A673 (cell line): ENCODE measurements around the gene C13orf46. TPM values are rescaled to one million over a fixed set of nuclear protein-coding genes. Genes with fewer than 3 reads are reported as not detected.

Experiments
- BruUV-seq: library from RNA; stranded (reverse); fragments of 400-500 nt; replicated peaks from 2 replicates; lab custom pipeline; 2021; lab: Mats Ljungman, UMichigan
- CTCF ChIA-PET: fragments of 300-600 bp; sonication (Branson Sonifier 250); formaldehyde crosslinking; loops from one replicate; lab custom pipeline; 2022; ENCODE audit warnings: antibody characterized with exemption; lab: Charles Lee
- POLR2A ChIA-PET: fragments of 300-600 bp; sonication (Branson Sonifier 250); formaldehyde crosslinking; loops from one replicate; lab custom pipeline; 2022; ENCODE audit warnings: antibody characterized with exemption; ENCODE audit not compliant: low non-redundant PET; lab: Charles Lee
- DNase-seq: peaks from one replicate; pipeline ENCODE4 v3.0.0-alpha.2; 2015; ENCODE audit warnings: low spot score
- H3K27ac ChIP-seq: fragments of 200-600 bp; sonication (generic); 2 replicates; pipeline ENCODE4 v1.5.1; 2016; ENCODE audit warnings: mixed run types, low read depth, mild to moderate bottlenecking, mixed read lengths, antibody characterized with exemption, low read length; ENCODE audit not compliant: poor library complexity, severe bottlenecking
- H3K27me3 ChIP-seq: fragments of 200-600 bp; sonication (generic); replicated peaks from 2 replicates; pipeline ENCODE4 v1.6.1; 2017; ENCODE audit warnings: mixed run types, low read depth, mild to moderate bottlenecking, mixed read lengths, antibody characterized with exemption, low read length; ENCODE audit not compliant: insufficient read depth, poor library complexity
- H3K36me3 ChIP-seq: fragments of 200-600 bp; sonication (generic); 2 replicates; pipeline ENCODE4 v1.6.1; 2016; ENCODE audit warnings: mixed run types, mild to moderate bottlenecking, mixed read lengths, antibody characterized with exemption, low read length; ENCODE audit not compliant: insufficient read depth, poor library complexity, severe bottlenecking
- H3K4me1 ChIP-seq: fragments of 200-600 bp; sonication (generic); 2 replicates; pipeline ENCODE4 v1.6.1; 2017; ENCODE audit warnings: mixed run types, mild to moderate bottlenecking, mixed read lengths, antibody characterized with exemption, low read length; ENCODE audit not compliant: insufficient read depth, poor library complexity, severe bottlenecking
- H3K4me3 ChIP-seq: fragments of 200-600 bp; sonication (generic); 2 replicates; pipeline ENCODE4 v1.5.1; 2016; ENCODE audit warnings: low read depth, mixed run types, mild to moderate bottlenecking, mixed read lengths, low read length; ENCODE audit not compliant: poor library complexity, severe bottlenecking
- H3K9me3 ChIP-seq: fragments of 200-600 bp; sonication (generic); 2 replicates; pipeline ENCODE4 v1.6.1; 2016; ENCODE audit warnings: mixed run types, low read depth, mild to moderate bottlenecking, mixed read lengths, antibody characterized with exemption, low read length; ENCODE audit not compliant: poor library complexity, severe bottlenecking
- EZH2 ChIP-seq: fragments of 200-600 bp; sonication (generic); IDR thresholded peaks from 2 replicates; pipeline ENCODE4 v1.6.1; 2017; ENCODE audit warnings: borderline replicate concordance, low read depth, mild to moderate bottlenecking, mixed read lengths, antibody characterized with exemption, low read length; ENCODE audit not compliant: poor library complexity, severe bottlenecking
- intact Hi-C: fragments of 100-400 bp; cut with micrococcal nuclease; formaldehyde crosslinking; loops from one replicate; pipeline ENCODE4 v1.10.0; 2022; ENCODE audit not compliant: unreplicated experiment
- total RNA-seq: library from RNA; stranded (reverse); gene quantifications from 2 replicates; pipeline ENCODE4 v1.2.3, GENCODE V29; 2021
- TF ChIP-seq, protein P1 (sequence below): fragments of 300-800, 200-600 bp; sonication (generic); conservative IDR thresholded peaks from 2 replicates; pipeline ENCODE4 v1.5.1; 2017; ENCODE audit warnings: low read depth, mild to moderate bottlenecking, antibody characterized with exemption, low read length, moderate library complexity, mixed read lengths

The C13orf46 gene
- total RNA-seq, 1 experiment from 2014 or later = 3.6 TPM

GRCh38 chr13:113955691-113956090 lies 18.2 kb downstream of the C13orf46 start:
- H3K9me3 ChIP-seq = peaks cover 14% of the 10 kb centered on the region
- intact Hi-C loops = no loop called here
- CTCF ChIA-PET = no interaction called here
- POLR2A ChIA-PET = no interaction called here
- no peaks in the 10 kb centered on the region for H3K27me3 ChIP-seq
- DNase-seq = no peak
- H3K36me3 ChIP-seq = no peaks in the 10 kb centered on the region
- no TSS peak for BruUV-seq
- no peak overlapping the region for H3K4me3 ChIP-seq
- TF ChIP-seq EZH2 = no peak
- TF ChIP-seq, protein P1, sequence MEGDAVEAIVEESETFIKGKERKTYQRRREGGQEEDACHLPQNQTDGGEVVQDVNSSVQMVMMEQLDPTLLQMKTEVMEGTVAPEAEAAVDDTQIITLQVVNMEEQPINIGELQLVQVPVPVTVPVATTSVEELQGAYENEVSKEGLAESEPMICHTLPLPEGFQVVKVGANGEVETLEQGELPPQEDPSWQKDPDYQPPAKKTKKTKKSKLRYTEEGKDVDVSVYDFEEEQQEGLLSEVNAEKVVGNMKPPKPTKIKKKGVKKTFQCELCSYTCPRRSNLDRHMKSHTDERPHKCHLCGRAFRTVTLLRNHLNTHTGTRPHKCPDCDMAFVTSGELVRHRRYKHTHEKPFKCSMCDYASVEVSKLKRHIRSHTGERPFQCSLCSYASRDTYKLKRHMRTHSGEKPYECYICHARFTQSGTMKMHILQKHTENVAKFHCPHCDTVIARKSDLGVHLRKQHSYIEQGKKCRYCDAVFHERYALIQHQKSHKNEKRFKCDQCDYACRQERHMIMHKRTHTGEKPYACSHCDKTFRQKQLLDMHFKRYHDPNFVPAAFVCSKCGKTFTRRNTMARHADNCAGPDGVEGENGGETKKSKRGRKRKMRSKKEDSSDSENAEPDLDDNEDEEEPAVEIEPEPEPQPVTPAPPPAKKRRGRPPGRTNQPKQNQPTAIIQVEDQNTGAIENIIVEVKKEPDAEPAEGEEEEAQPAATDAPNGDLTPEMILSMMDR = no peak
- no peak overlapping the region for H3K27ac ChIP-seq
- H3K4me1 ChIP-seq = no peaks in the 10 kb centered on the region

- H3K27ac ChIP-seq = no peak overlapping the region
- CTCF ChIA-PET = no interaction called here
- no peaks in the 10 kb centered on the region for H3K4me1 ChIP-seq
- H3K4me3 ChIP-seq = no peak overlapping the region
- no peaks in the 10 kb centered on the region for H3K36me3 ChIP-seq
- no peaks in the 10 kb centered on the region for H3K27me3 ChIP-seq
- POLR2A ChIA-PET = no interaction called here
- H3K9me3 ChIP-seq = peaks cover 9% of the 10 kb centered on the region
- TF ChIP-seq, protein P1 = no peak
- no peak for TF ChIP-seq EZH2
- intact Hi-C loops = no loop called here
- BruUV-seq = no TSS peak
- DNase-seq = no peak
Measured at GRCh38 chr13:113955235-113955634, 18.6 kb downstream of the C13orf46 start.

DNA sequence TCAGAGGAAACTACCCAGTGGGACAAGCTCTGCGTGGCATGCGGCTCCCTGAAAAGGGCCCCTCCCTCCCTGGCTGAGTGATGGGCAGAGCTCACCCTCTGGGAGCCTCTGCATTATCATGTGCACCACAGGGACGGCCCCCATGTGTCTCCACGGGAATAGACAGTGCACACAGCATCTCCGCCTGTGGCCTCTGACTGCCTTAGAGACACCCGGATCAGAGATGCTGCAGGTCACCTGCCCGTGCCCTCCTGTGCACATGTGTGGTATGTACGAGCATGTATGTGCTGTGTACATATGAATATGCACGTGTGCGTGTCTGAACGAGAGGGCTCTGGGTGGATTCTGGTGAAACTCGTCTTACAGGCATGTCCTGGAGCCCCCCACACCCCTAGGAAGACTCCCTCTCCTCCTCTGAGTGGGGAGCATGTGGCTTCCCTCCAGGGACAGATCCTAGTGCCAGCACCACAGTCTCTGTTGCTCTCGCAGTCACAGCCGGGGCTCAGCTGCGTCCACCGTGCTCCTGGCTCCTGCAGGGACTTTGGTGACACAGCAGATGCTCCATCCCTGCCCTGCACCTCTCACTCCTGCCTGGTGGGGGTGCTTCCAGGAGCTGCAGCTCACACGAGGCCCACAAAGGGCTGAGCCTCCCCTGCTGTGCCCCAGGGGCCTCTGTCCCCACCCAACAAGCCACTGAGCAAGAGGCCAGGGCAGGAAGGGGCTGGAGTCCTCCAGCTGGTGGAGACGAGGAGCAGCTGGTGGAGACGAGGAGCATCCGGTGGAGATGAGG lies 19.6 kb downstream of the C13orf46 start:
- ChIA-PET POLR2A (no interaction called here), CTCF (no interaction called here)
- Histone ChIP-seq H3K27ac (no peak overlapping the region), H3K27me3 (no peaks in the 10 kb centered on the region), H3K4me3 (no peak overlapping the region), H3K9me3 (peaks cover 3% of the 10 kb centered on the region), H3K4me1 (no peaks in the 10 kb centered on the region), H3K36me3 (no peaks in the 10 kb centered on the region)
- intact Hi-C loops = no loop called here
- DNase-seq = no peak
- TF ChIP-seq EZH2 = no peak
- TF ChIP-seq, protein P1 = no peak
- BruUV-seq = no TSS peak
